ENCODE measurements around the gene ARRDC2. TPM values are rescaled to one million over a fixed set of nuclear protein-coding genes. Genes with fewer than 3 reads are reported as not detected.
"Not testable (repeated sequence)": the region's sequence is repeated elsewhere in the genome, so short reads cannot be mapped to it uniquely, and the experiment has no call there.

ARRDC2 gene
- total RNA-seq, 4 donors from 2014 or later = 31.9 to 64.6 (median 47.5) TPM

- H3K27ac ChIP-seq = no peak overlapping the region
- ATAC-seq = no peak
- no peak for TF ChIP-seq EP300 (IDR thresholded peaks at IDR 0.05)
- no peak for TF ChIP-seq POLR2A (IDR thresholded peaks at IDR 0.05)
- TF ChIP-seq CTCF (IDR thresholded peaks at IDR 0.05) = no peak
- no peak for TF ChIP-seq POLR2AphosphoS5 (IDR thresholded peaks at IDR 0.05)
- no peaks in the 10 kb centered on the region for H3K9me3 ChIP-seq
- H3K36me3 ChIP-seq = no peaks in the 10 kb centered on the region
- no peak overlapping the region for H3K4me3 ChIP-seq
- WGBS, 2 donors (ENCODE audit: low coverage in 1 of 2) = 80 to 89% methylated on average over 2 to 3 of the region's 4 CpGs
- peaks cover 8% of the 10 kb centered on the region for H3K27me3 ChIP-seq
- H3K4me1 ChIP-seq = peaks cover 0 to 25% (median 9%) of the 10 kb centered on the region in 3 donors
Measured at GRCh38 chr19:18027151-18027550, 19.2 kb downstream of the ARRDC2 start.

GRCh38 chr19:18029617-18030338, 21.8 kb downstream of the ARRDC2 start:
- TF ChIP-seq POLR2A (IDR thresholded peaks at IDR 0.05) = no peak
- TF ChIP-seq EP300 (IDR thresholded peaks at IDR 0.05) = no peak
- no peak for TF ChIP-seq CTCF (IDR thresholded peaks at IDR 0.05)
- no peak for TF ChIP-seq POLR2AphosphoS5 (IDR thresholded peaks at IDR 0.05)
- 40% methylated on average over 1 to 2 of the region's 8 CpGs for WGBS, 2 donors (ENCODE audit: low coverage in 1 of 2)
- Histone ChIP-seq H3K4me3 (no peak overlapping the region), H3K27ac (no peak overlapping the region), H3K36me3 (no peaks in the 10 kb centered on the region), H3K9me3 (no peaks in the 10 kb centered on the region), H3K4me1 (no peaks in the 10 kb centered on the region), H3K27me3 (peaks cover 8% of the 10 kb centered on the region)
- peak; percentile 28 for ATAC-seq

DNA sequence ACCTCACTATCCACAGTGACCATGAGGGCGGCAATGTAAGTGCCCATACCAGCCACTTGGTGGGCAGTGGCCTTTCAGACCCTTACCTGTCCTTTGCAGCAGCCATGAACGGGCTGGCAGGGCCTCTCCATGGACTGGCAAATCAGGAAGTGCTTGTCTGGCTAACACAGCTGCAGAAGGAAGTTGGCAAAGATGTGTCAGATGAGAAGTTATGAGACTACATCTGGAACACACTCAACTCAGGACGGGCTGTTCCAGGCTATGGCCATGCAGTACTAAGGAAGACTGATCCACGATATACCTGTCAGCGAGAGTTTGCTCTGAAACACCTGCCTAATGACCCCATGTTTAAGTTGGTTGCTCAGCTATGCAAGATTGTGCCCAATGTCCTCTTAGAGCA, 23.4 kb downstream of the ARRDC2 start:
- H3K4me1 ChIP-seq = not testable (repeated sequence)
- 86 to 88% methylated on average over 3 of the region's 5 CpGs for WGBS, 2 donors (ENCODE audit: low coverage in 1 of 2)

DNA sequence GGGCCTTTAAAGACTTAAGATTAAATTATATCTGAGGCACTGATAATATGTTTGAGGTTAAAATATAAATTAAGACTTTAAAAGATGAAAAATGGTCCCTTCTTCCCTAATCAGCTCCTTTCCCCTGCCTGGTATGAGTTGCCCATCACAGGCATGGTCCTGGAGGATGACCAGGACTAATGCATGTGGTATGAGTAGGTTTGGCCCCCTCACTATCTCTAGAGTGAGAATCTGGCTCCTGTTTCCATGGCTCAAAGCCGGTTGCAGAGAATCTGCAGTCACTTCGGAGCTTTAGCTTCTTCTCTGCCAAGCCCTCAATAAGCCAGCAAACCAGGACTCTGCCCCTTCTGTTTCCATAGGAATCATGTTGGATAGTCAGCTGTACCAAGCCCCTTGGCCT, 24.1 kb downstream of the ARRDC2 start:
- not testable (repeated sequence) for H3K9me3 ChIP-seq, H3K27me3 ChIP-seq, H3K4me3 ChIP-seq, ATAC-seq, H3K4me1 ChIP-seq, H3K36me3 ChIP-seq, H3K27ac ChIP-seq
- WGBS, 2 donors (ENCODE audit: low coverage in 1 of 2) = 60% methylated on average over 1 of the region's 2 CpGs

More for the DNA sequence above, 23.4 kb downstream of the ARRDC2 start:
- H3K36me3 ChIP-seq, H3K9me3 ChIP-seq, H3K4me3 ChIP-seq, H3K27me3 ChIP-seq, H3K27ac ChIP-seq: not testable (repeated sequence)
- peak; percentile 34 for ATAC-seq

- Histone ChIP-seq H3K36me3 (no peaks in the 10 kb centered on the region), H3K4me3 (no peak overlapping the region), H3K27ac (no peak overlapping the region), H3K4me1 (peaks cover 0 to 19% (median 6%) of the 10 kb centered on the region in 3 donors), H3K9me3 (peaks cover 0 to 11% (median 0%) of the 10 kb centered on the region in 3 donors), H3K27me3 (no peaks in the 10 kb centered on the region)
- 89 to 100% methylated on average over 1 to 2 of the region's 2 CpGs for WGBS, 2 donors (ENCODE audit: low coverage in 1 of 2)
- TF ChIP-seq POLR2A (IDR thresholded peaks at IDR 0.05) (no peak), EP300 (IDR thresholded peaks at IDR 0.05) (no peak), POLR2AphosphoS5 (IDR thresholded peaks at IDR 0.05) (no peak), CTCF (IDR thresholded peaks at IDR 0.05) (no peak)
- no peak for ATAC-seq
Measured at GRCh38 chr19:18041054-18041453, 33.1 kb downstream of the ARRDC2 start.

DNA sequence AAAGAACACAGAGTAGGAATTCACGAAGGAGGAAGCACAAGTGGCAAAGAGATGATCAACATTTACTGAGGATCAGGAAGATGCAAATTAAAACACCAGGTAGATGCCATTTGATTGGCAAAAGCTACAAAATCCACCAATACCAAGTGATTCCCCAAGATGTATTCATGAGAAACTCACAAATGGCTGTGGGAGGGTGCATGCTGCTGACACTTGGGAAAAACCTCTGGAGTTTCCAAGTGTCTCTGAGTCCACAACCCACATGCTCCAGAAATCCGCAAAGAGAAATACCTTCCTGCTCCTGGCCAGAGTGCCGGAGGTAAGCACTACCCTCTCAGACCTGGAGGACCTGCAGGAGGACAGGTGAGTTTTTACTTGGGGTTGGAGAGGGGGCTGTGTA, 35.7 kb downstream of the ARRDC2 start:
- H3K27me3 ChIP-seq = no peaks in the 10 kb centered on the region
- no peak for TF ChIP-seq EP300 (IDR thresholded peaks at IDR 0.05)
- H3K36me3 ChIP-seq = no peaks in the 10 kb centered on the region
- H3K4me3 ChIP-seq = no peak overlapping the region
- peaks cover 0 to 11% (median 0%) of the 10 kb centered on the region in 3 donors for H3K9me3 ChIP-seq
- 81 to 100% methylated on average over 2 of the region's 3 CpGs for WGBS, 2 donors (ENCODE audit: low coverage in 1 of 2)
- H3K27ac ChIP-seq = no peak overlapping the region
- peaks cover 0 to 29% (median 6%) of the 10 kb centered on the region in 3 donors for H3K4me1 ChIP-seq
- ATAC-seq = no peak

Measured in gastroesophageal sphincter (tissue), 4 donors.